MM.1S (cell line): ENCODE data around the gene IGF2BP3.
A peak's percentile ranks its signal among the peaks of the same experiment; 100 is the strongest.

Source experiments
- DNase-seq: peaks from one replicate; pipeline ENCODE4 v3.0.0-alpha.2; 2015
- H2AFZ ChIP-seq: fragments of 300-600 bp; sonication (generic); 2 replicates; pipeline ENCODE4 v1.6.0; 2016; ENCODE audit warnings: antibody characterized with exemption, low read length
- H3F3A ChIP-seq: fragments of 300-600 bp; sonication (generic); 2 replicates; pipeline ENCODE4 v1.6.1; 2016; ENCODE audit warnings: mild to moderate bottlenecking, antibody characterized with exemption, low read length, moderate library complexity, mixed read lengths; ENCODE audit not compliant: insufficient read depth
- H3K27ac ChIP-seq: fragments of 300-600 bp; sonication (generic); 2 replicates; pipeline ENCODE4 v1.5.1; 2016; ENCODE audit warnings: mild to moderate bottlenecking, low read length
- H3K27me3 ChIP-seq: fragments of 300-600 bp; sonication (generic); replicated peaks from 2 replicates; pipeline ENCODE4 v1.6.0; 2016; ENCODE audit warnings: low read length; ENCODE audit not compliant: insufficient read depth
- H3K36me3 ChIP-seq: fragments of 300-600 bp; sonication (generic); replicated peaks from 2 replicates; pipeline ENCODE4 v1.6.1; 2016; ENCODE audit warnings: mild to moderate bottlenecking, low read length, mixed read lengths; ENCODE audit not compliant: insufficient read depth
- H3K4me1 ChIP-seq: fragments of 300-600 bp; sonication (generic); 2 replicates; pipeline ENCODE4 v1.6.1; 2016; ENCODE audit warnings: low read length, mixed read lengths
- H3K4me2 ChIP-seq: fragments of 300-600 bp; sonication (generic); 2 replicates; pipeline ENCODE4 v1.6.0; 2016; ENCODE audit warnings: low read depth, low read length
- H3K4me3 ChIP-seq: fragments of 300-600 bp; sonication (generic); 2 replicates; pipeline ENCODE4 v1.5.1; 2016; ENCODE audit warnings: low read length, mixed read lengths
- H3K79me2 ChIP-seq: fragments of 300-600 bp; sonication (generic); 2 replicates; pipeline ENCODE4 v1.6.1; 2016; ENCODE audit warnings: mixed run types, low read length, mixed read lengths
- H3K9ac ChIP-seq: fragments of 300-600 bp; sonication (generic); 2 replicates; pipeline ENCODE4 v1.6.1; 2016; ENCODE audit warnings: low read length, mixed read lengths
- H3K9me2 ChIP-seq: fragments of 300-600 bp; sonication (generic); replicated peaks from 2 replicates; pipeline ENCODE4 v1.6.1; 2016; ENCODE audit warnings: mild to moderate bottlenecking, low read length, mixed read lengths; ENCODE audit not compliant: insufficient read depth
- H3K9me3 ChIP-seq: fragments of 300-600 bp; sonication (generic); replicated peaks from 2 replicates; pipeline ENCODE4 v1.6.1; 2016; ENCODE audit warnings: mild to moderate bottlenecking, low read length, mixed read lengths; ENCODE audit not compliant: insufficient read depth
- H4K20me1 ChIP-seq: fragments of 300-600 bp; sonication (generic); 2 replicates; pipeline ENCODE4 v1.6.1; 2016; ENCODE audit warnings: mild to moderate bottlenecking, low read length, moderate library complexity, mixed read lengths; ENCODE audit not compliant: insufficient read depth
- CTCF ChIP-seq: fragments of 300-600 bp; sonication (generic); IDR thresholded peaks from 2 replicates; pipeline ENCODE4 v1.5.1; 2016; ENCODE audit warnings: antibody characterized with exemption, low read length, mixed read lengths
- EZH2 ChIP-seq: fragments of 300-600 bp; sonication (generic); optimal IDR thresholded peaks from 2 replicates; pipeline ENCODE3; 2017; ENCODE audit warnings: low read depth, mild to moderate bottlenecking, antibody characterized with exemption, low read length, mixed read lengths
- EZH2phosphoT487 ChIP-seq: fragments of 300-600 bp; sonication (generic); IDR thresholded peaks from 2 replicates; pipeline ENCODE4 v1.6.1; 2018; ENCODE audit warnings: antibody characterized with exemption, low read length

Gene IGF2BP3

GRCh38 chr7:23474829-23475575 lies 4.7 kb upstream of the IGF2BP3 start:
- Histone ChIP-seq H3K9ac (no peak overlapping the region), H3F3A (peaks cover 18% of the 10 kb centered on the region; the same call in 1 of the 2 replicates), H3K27me3 (peaks cover 96% of the 10 kb centered on the region), H3K9me3 (no peaks in the 10 kb centered on the region), H3K4me2 (peak overlapping the region; percentile 99), H3K9me2 (no peaks in the 10 kb centered on the region), H3K27ac (no peak overlapping the region), H3K4me1 (0 out of 2 replicates have a peak, but pooled peaks cover 3% of the 10 kb centered on the region), H3K79me2 (no peaks in the 10 kb centered on the region), H4K20me1 (peaks cover 9% of the 10 kb centered on the region), H3K36me3 (no peaks in the 10 kb centered on the region), H3K4me3 (peak overlapping the region; percentile 73), H2AFZ (peak overlapping the region; percentile 49)
- TF ChIP-seq EZH2 (no peak), EZH2phosphoT487 (peak; percentile 78; the same call in 1 of the 2 replicates)
- no peak for DNase-seq

- Histone ChIP-seq H2AFZ (peak overlapping the region; percentile 82), H3K9me2 (no peaks in the 10 kb centered on the region), H3K9me3 (no peaks in the 10 kb centered on the region), H3K4me2 (peak overlapping the region; percentile 99), H3K36me3 (no peaks in the 10 kb centered on the region), H3K4me3 (peak overlapping the region; percentile 73), H3K4me1 (0 out of 2 replicates have a peak, but pooled peaks cover 3% of the 10 kb centered on the region), H3F3A (peaks cover 18% of the 10 kb centered on the region; the same call in 1 of the 2 replicates), H3K27me3 (peaks cover 92% of the 10 kb centered on the region), H3K9ac (peak overlapping the region; percentile 62), H3K79me2 (no peaks in the 10 kb centered on the region), H3K27ac (no peak overlapping the region), H4K20me1 (peaks cover 9% of the 10 kb centered on the region)
- DNase-seq: peak; percentile 95
- no peak for TF ChIP-seq EZH2phosphoT487
- TF ChIP-seq EZH2: no peak
- no peak for TF ChIP-seq CTCF
Observed at GRCh38 chr7:23474094-23474828, 4.0 kb upstream of the IGF2BP3 start.

GRCh38 chr7:23473844-23474093 lies 3.5 kb upstream of the IGF2BP3 start:
- peak overlapping the region; percentile 82 for H2AFZ ChIP-seq
- no peaks in the 10 kb centered on the region for H3K36me3 ChIP-seq
- H3F3A ChIP-seq: peaks cover 18% of the 10 kb centered on the region; the same call in 1 of the 2 replicates
- no peak overlapping the region for H3K27ac ChIP-seq
- no peaks in the 10 kb centered on the region for H3K9me3 ChIP-seq
- H3K4me1 ChIP-seq: 0 out of 2 replicates have a peak, but pooled peaks cover 5% of the 10 kb centered on the region
- DNase-seq: no peak
- H3K4me2 ChIP-seq: peak overlapping the region; percentile 99
- H3K79me2 ChIP-seq: no peaks in the 10 kb centered on the region
- H3K27me3 ChIP-seq: peaks cover 92% of the 10 kb centered on the region
- no peaks in the 10 kb centered on the region for H3K9me2 ChIP-seq
- peak overlapping the region; percentile 73 for H3K4me3 ChIP-seq
- H3K9ac ChIP-seq: peak overlapping the region; percentile 62
- H4K20me1 ChIP-seq: peaks cover 9% of the 10 kb centered on the region
- no peak for TF ChIP-seq CTCF
